ENCODE data around the gene CSMD2. TPM values are rescaled to one million over a fixed set of nuclear protein-coding genes. Genes with fewer than 3 reads are reported as not detected.
A peak's percentile ranks its signal among the peaks of the same experiment; 100 is the strongest.
"Not testable (repeated sequence)": the region's sequence is repeated elsewhere in the genome, so short reads cannot be mapped to it uniquely, and the experiment has no call there.

CSMD2 gene
- total RNA-seq, 1 donor from 2014 or later: 1.3 TPM

DNA sequence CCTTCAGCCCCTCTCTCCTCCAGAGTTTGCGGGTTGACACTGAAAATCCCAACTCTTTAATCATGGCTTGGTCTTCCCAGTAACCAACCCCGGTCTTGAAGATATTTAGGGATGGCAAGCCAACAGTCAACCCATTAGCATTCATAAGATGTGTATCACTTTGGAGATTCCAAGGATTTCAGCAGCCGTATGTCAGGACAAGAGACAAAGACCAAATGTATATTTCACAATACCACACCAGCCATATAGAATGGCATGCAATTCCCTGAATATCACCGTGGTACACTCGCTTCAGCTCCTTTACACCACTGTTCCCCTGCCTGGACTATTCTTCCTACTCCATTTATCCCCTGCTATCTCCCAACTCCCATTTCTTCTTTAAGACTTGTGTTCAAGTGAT, 109.2 kb downstream of the CSMD2 start:
- DNase-seq (ENCODE audit: low spot score): no peak

- no peak for DNase-seq (ENCODE audit: low spot score)
Observed at GRCh38 chr1:34054920-34055319, 110.1 kb downstream of the CSMD2 start.

- no peak for DNase-seq (ENCODE audit: low spot score)
Observed at GRCh38 chr1:34053660-34054059, 111.4 kb downstream of the CSMD2 start.

- DNase-seq (ENCODE audit: low spot score): no peak
Observed at GRCh38 chr1:34052565-34052964, 112.5 kb downstream of the CSMD2 start.

DNA sequence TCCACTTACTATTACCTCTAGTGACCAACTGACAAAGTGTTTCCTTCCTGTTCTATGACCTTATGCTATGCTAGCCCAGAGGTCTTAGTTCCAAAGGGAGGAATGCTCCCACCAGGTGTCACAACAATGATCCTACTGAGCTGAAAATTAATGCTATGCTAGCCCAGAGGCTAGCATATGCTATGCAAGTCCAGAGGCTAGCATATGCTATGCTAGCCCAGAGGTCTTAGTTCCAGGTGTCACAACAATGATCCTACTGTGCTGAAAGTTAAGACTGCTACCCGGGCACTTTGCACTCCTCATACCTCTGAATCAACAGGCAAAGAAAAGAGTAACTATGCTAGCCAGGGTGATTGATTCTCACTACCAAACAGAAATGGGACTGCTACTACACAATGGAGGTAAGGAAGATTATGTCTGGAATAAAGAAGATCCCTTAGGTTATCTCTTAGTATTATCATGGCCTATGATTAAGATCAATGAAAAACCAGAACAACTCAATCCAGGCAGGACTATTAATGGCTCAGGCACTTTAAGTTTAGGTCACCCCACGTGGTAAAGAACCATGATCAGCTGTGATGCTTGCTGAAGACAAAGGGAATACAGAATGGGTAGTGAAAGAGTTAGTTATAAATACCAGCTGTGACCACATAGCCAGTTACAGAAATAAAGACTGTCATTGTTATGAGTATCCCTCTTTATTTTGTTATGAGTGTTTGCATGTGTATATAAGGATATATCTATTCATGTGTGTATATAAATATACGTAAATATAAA, 114.1 kb downstream of the CSMD2 start:
- DNase-seq (ENCODE audit: low spot score): no peak

- DNase-seq (ENCODE audit: low spot score): no peak
Observed at GRCh38 chr1:34049994-34050393, 115.0 kb downstream of the CSMD2 start.

- DNase-seq (ENCODE audit: low spot score): no peak
Observed at GRCh38 chr1:34049477-34049876, 115.6 kb downstream of the CSMD2 start.

- DNase-seq (ENCODE audit: low spot score): no peak
Observed at GRCh38 chr1:34037856-34038255, 127.2 kb downstream of the CSMD2 start.

GRCh38 chr1:34037109-34037508, 127.9 kb downstream of the CSMD2 start:
- no peak for DNase-seq (ENCODE audit: low spot score)

- DNase-seq (ENCODE audit: low spot score): no peak
Observed at GRCh38 chr1:34034036-34034435, 131.0 kb downstream of the CSMD2 start.

GRCh38 chr1:34029954-34030353, 135.1 kb downstream of the CSMD2 start:
- DNase-seq (ENCODE audit: low spot score): no peak

- no peak for DNase-seq (ENCODE audit: low spot score)
Observed at GRCh38 chr1:34029515-34029914, 135.5 kb downstream of the CSMD2 start.

- DNase-seq (ENCODE audit: low spot score): no peak
Observed at GRCh38 chr1:34028381-34029055, 136.5 kb downstream of the CSMD2 start.

DNA sequence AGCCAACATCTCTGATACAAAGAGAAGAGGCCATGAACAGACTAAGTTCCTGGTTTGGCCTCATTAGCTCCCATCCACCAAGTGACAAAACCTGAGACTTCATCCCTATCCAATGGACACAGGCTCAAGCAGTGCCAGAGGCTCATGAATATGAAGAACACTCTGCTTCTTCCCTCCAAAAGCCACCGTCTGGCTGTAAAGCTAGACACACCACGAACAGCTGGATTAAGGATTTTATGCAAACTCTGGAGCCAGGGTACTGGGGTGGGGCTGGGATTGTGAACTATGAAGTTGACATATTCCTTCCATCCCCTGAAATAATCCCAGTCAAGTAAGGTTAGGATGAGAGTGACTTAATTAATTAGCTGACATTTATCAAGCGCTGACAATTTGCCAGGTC, 139.4 kb downstream of the CSMD2 start:
- no peak for DNase-seq (ENCODE audit: low spot score)

DNA sequence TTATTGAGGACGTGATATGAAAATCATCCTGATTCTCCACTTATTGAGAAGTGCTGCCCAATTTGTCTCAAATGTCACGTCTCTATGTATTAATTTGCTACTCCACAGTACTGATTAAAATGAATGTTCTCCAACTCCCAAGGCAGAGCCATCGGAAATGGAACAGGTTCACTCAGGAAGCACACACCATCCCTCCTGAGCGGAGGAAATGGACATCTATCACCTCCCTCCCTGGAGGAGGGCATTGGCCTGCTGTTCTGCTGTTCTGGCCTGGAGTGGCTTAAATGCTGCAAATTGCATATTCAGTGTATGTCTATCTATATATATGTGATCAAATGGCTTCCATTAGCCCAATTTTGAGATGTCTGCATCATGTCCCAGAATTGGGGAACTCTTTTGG, 140.5 kb downstream of the CSMD2 start:
- DNase-seq (ENCODE audit: low spot score): no peak

GRCh38 chr1:34019741-34020552, 145.1 kb downstream of the CSMD2 start:
- no peak for DNase-seq (ENCODE audit: low spot score)

DNA sequence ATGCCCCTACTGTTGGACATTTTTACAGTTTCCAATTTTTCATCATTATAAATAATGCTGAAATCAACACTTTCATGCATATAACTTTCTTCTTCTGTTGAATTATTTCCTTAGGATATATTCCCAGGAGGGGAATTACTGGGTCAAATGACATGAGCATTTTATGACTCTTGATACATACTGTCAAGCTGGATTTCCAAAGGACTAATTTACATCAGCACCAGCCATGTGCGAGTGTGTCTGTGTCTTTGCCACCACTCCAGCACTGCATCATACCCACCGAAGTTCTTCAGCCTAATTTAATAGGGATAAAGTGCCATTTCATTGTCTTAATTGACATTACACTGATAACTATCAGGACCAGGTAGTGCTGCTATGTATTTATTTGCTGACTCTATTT, 146.7 kb downstream of the CSMD2 start:
- no peak for DNase-seq (ENCODE audit: low spot score)

DNA sequence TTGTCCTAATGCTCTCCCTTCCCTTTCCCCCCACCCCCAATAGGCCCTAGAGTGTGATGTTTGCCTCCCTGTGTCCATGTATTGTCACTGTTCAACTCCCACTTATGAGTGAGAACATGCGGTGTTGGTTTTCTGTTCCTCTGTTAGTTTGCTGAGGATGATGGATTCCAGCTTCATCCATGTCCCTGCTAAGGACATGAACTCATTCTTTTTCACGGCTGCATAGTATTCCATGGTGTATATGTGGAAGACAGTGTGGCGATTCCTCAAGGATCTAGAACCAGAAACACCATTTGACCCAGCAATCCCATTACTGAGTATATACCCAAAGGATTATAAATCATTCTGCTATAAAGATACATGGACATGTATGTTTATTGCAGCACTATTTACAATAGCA, 148.7 kb downstream of the CSMD2 start:
- not testable (repeated sequence) for DNase-seq (ENCODE audit: low spot score)

DNA sequence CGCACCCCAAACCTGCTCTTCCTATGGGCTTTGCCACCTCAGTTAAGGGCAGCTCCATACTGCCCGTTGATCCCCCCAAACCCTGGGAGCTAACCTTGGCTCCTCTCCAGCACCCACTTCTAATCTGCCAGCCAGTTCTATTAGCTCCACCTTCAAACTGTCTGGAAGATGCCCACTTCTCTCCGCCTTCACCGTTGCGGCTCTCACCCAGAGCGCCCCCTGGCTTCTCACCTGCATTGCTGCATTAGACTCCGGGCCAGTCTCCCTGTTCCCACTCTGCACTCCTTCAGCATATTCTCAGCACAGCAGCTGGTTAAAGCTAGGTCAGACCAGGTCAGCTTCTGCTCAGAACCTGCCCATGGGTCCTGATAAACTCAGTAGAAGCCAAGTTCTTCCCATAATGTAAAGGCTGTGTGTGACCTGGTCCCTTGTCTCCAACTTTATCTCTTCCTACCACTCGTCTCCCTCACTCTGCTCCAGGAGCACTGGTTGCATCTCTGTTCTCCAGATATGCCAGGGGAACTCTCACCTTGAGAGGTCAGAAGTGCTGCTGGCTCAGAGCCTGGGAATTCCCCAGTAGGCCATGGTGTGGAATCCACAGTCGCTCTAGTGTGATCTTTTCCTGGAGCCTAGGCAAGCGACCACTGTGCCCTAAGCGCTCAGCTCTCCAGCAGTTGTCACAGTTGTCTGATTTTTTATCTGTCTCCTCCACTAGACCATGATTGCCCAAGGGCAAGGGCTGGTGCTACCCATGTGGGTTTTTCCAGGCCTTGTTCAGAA, 150.9 kb downstream of the CSMD2 start:
- no peak for DNase-seq (ENCODE audit: low spot score)

DNA sequence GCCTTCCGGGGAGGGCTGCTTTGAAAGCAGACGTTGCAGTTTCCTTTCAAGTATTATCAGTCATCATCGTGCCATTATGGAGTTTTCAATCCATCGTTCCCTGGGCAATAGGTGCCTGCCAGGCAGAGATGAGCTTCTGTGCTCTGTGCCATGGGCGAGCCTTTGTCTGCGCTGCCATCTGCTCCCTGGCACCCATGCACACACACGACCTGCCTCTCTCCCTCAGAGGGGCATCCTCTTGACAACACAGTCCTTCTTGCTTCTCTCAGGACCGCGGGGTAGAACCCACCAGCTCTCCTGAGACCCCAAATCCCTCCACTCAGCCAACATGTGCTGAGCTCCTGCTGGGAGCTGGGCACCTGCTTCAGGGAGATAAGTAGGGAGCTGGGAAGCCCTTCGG, 151.9 kb downstream of the CSMD2 start:
- DNase-seq (ENCODE audit: low spot score): no peak

GRCh38 chr1:34009340-34009985, 155.6 kb downstream of the CSMD2 start:
- DNase-seq (ENCODE audit: low spot score): peak; percentile 22

Data from mesenteric fat pad (tissue), 1 donor.